Skin epidermis (tissue), 12 donors: ENCODE results near the gene TBC1D16.
A peak's percentile ranks its signal among the peaks of the same experiment; 100 is the strongest.

Experiments
- H3K27ac ChIP-seq, 21 experiments: fragments of 200-600 bp; sonication (generic) in 11 of 21; one replicate each; pipeline ENCODE4 v1.5.0; 2020; ENCODE audit warnings: mild to moderate bottlenecking in 3 of 21, inconsistent platforms in 2 of 21, moderate library complexity in 2 of 21
- H3K4me3 ChIP-seq, 7 experiments: fragments of 200-600 bp; sonication (generic) in 2 of 7; one replicate each; pipeline ENCODE4 v1.5.0; 2020; ENCODE audit warnings: inconsistent platforms in 2 of 7, mild to moderate bottlenecking in 2 of 7, moderate library complexity in 1 of 7

TBC1D16 gene

DNA sequence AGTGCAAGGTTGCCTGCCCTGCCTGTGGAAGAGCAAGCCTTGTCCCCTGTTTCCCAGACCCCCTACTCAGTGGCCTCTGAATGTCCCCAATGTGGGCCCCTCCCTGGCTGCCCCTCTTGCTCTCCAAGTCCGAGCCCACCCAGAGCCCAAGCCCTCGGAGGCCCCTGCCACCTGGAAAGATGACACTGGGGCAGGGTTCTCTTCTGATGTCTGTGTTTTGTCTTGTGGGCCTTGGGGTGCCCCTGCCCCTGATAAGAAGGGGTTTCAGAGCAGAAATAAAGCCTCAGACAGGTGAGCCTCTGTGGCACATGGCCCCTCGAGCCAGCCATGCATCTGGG, 111.1 kb downstream of the TBC1D16 start:
- Histone ChIP-seq H3K27ac (no peak overlapping the region), H3K4me3 (no peak overlapping the region)

DNA sequence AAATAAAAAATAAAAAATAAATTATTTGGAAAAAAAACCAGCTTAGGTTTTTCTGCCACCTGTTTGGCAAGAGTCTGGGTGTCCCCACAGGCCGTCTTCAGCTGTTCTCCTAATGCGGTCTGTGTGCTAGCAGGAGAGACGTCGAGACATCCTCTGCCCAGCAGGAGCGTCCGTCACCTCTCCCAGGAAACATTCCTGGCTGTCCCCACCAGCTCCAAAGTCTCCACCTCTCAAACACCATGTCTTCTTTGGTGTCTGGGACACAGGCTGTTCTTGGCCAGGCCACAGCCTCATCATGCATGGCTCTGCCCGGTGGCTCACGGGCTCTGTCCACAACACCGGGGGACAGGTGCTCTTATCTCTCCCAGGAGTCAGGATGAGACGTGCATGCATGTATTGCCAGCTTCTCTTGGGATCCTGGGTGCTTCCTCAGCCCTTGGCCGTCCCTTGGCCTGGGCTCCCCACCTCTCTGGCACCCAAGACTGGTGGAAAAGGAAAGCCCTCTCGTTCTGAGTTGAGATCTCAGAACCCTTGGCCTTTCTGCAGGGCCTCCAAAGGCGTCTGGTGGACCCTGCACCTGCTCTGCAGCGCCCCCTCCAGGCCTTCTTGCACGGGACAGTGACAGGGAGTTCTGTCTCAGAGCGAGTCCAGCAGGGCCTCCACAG, 111.6 kb downstream of the TBC1D16 start:
- no peak overlapping the region for H3K27ac ChIP-seq

DNA sequence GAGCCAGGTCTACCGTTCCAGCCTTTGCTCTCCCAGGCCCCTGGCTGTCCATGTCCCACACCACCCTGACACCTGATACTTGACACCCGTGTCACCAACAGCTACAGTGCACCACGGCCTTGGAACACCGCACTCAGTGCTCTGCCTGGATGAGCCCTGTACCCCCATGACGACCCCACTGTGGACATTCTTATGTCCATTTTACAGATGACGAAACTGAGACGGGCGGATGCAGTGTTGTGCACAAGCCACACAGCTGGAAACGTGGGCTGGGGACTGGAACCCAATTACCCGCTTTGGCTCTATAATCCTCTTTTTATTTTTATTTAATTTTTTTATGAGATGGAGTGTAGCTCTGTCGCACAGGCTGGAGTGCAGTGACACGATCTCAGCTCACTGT, 112.9 kb downstream of the TBC1D16 start:
- H3K27ac ChIP-seq, result no peak overlapping the region
- H3K4me3 ChIP-seq, result no peak overlapping the region

More for the DNA sequence above, 111.6 kb downstream of the TBC1D16 start:
- H3K4me3 ChIP-seq, result no peak overlapping the region

DNA sequence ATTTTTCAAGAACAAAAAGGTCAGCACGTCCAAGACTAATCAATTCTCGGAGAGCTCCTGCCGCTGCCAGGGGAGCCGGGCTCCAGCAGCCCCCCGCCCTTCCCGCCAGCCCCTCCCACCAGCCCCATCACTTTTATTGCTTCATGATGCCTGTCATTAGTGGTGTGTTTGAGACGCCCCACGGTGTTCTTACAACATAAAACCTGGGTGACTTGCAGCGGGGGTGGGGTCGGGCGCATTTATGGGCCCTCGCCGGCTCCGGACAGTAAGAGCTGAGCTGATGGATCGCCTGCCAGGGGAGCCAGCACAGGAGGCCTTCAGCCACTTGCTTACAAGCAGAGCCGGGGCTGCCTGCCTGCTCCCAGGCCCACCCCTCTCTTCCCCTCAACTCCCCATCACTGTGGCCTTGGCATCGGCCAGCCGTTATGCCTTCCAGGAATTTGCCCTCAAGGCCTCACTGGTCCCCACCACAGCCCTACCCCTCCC, 113.5 kb downstream of the TBC1D16 start:
- H3K4me3 ChIP-seq, result no peak overlapping the region
- H3K27ac ChIP-seq, result no peak overlapping the region

DNA sequence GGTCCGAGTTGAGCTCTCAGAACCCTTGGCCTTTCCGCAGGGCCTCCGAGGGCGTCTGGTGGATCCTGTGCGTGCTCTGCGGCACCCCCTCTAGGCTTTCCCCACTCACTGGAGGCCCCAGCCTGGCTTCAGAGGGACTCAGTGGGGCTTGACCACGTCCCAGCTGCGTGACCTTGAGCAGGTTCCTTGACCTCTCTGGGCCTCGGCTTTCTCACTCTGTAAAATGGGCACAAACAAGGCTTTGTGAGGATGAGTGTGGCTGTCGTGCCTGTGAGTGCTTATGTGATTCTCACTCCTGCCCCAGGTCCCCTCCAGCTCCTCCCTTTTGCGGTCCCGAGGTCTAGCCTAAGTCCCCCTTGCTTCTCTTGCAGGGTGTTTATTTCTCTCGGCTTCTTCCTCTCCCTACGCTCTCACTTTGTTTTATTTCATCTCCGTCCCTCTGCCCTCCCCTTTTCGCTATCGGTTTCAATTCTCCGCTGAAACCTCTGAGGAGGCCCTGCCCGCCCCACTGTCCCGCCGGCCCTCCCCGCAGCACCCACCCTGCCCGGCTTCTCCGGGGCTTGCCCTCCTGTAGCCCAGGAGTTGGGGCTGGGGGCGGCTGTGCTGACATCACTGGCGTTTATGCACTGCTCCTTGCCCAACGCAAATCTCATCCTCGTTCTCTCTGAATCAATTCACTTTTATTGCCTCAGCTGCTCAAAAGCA, 114.1 kb downstream of the TBC1D16 start:
- no peak overlapping the region for H3K27ac ChIP-seq

GRCh38 chr17:79920751-79921410, 114.8 kb downstream of the TBC1D16 start:
- no peak overlapping the region for H3K4me3 ChIP-seq
- H3K27ac ChIP-seq, result no peak overlapping the region

More for the DNA sequence above, 114.1 kb downstream of the TBC1D16 start:
- H3K4me3 ChIP-seq, result no peak overlapping the region

DNA sequence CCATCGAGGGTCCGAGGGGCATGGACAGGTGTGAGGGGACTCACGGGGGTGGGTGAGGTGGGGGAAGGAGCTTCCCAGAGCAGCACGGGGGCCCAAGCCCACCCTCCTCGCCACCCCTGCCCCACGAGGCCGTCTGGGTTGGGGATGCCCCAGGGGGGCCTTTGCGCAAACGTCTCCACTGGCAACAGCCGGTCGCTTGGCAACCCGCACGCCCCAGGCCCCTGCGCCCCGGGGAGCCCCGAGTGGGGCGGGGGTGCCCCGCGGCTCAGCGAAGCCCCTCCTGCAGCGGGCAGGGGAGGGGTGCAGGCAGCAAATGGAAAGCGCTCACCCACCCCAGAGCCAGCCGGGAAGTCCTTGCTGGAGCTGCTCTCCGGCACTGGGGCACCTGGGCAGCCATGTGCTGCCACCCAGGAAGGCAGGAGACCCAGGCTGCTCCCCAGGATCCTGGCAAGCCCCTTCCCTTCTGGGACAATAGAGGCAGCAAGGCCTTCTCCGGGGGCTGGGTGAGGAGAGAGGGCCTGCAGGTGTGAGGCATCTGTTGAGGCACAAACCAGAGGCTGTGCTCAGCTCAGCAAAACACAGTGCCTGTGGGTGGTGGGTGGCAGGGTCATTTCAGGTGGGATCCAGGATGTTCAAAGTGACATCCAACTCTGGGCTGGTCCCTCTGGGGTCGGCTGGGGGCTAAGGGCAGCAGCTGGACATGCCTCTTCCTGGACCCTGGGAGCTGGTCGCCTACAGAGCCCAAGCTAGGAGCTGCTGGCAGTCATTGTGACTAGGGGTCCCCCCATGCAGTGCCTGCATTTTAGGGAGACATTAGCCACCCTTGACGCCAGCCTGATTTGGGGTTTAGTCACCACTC, 115.6 kb downstream of the TBC1D16 start:
- Histone ChIP-seq H3K4me3 (peak overlapping the region in 1 of 7 experiments; percentile 8), H3K27ac (peak overlapping the region in 1 of 21 experiments; percentile 48)

GRCh38 chr17:79919164-79919585, 116.5 kb downstream of the TBC1D16 start:
- Histone ChIP-seq H3K27ac (peak overlapping the region in 1 of 21 experiments; percentile 48), H3K4me3 (no peak overlapping the region)

DNA sequence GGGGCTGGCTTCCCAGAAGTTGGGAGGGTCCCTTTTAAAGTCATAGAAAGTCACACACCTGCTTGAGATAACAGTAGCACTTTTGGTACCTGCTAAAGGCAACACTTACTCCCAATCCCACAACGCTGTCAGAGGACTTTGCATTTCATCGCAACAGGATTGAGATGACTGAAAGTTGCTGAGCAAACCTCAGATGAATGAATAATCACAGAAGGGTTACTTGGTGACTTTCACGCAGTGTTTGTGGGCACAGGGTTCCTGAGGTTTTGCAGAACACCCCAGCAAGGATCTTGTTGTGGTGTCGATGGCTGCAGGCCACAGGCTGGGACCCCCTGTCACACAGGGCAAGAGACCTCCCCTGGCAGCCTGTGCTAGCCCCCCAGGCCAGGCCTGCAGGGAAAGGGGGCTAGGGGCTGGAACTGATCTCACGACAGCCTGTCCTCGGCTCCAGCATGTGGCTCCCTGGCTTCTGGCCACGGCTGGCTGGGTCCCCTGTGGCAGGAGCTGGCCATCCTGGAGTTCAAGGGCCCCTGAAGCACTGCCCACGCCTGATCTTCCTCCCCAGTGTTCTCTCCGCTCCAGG, 117.0 kb downstream of the TBC1D16 start:
- H3K4me3 ChIP-seq, result no peak overlapping the region
- peak overlapping the region in 1 of 21 experiments; percentile 21 for H3K27ac ChIP-seq

DNA sequence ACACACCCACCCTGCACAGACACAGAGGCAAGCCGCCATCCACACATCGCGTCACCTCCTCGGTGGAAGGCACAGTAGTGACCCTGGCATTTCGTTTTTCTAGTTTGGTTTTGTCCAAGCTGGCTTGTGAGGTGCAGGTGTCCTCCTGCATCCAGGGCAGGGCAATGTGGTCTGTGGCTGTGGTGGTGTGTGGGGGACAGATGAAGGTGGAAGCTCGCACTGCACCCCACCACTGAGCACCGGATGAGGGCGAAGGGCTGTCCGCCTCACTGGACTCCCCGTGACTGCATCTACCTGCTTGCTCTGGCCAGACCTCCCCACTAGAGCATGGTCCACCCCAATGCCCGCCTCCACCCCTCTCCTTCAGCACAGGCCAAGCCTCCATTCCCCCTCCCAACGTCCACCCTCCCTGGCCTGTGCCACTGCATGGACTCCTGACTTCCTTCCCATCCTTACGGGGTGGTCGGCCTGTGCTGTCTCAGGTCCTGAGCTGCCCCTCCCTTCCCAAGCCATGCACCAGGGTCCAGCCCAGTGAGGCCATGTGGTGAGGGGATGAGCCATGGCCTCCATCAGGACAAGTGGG, 117.7 kb downstream of the TBC1D16 start:
- Histone ChIP-seq H3K27ac (no peak overlapping the region), H3K4me3 (no peak overlapping the region)

- no peak overlapping the region for H3K27ac ChIP-seq
- no peak overlapping the region for H3K4me3 ChIP-seq
These were observed 118.4 kb downstream of the TBC1D16 start for GRCh38 chr17:79916991-79917901.

GRCh38 chr17:79916506-79916905, 119.2 kb downstream of the TBC1D16 start:
- Histone ChIP-seq H3K27ac (no peak overlapping the region), H3K4me3 (no peak overlapping the region)

DNA sequence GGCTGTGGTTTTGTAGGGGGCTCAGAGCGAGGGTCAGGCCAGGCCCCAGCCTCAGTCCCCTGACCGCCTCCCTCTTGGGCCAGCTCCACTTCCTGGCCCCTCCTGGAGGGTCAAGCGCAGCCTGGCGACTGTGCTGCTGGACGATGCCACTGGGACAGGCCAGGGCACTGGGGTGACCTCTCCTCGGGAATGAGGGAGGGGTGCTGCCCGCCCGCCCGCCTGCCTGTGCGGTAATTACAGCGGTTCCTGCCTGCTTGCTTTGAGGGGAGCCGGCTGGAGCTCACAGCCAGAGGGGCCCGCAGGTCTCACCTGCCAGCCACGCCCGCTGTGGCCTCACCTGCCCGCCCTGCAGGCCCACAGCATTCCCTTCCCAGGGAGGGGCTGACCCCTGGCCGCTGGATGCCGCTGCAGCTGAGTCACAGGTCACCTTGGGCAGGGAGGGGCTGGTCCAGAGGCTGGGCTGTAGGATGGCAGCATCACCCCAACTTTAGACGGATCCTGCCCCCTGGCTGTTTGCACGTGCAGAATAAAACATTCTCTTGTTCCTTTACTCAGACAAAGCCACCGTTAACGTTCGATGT, 119.7 kb downstream of the TBC1D16 start:
- Histone ChIP-seq H3K27ac (no peak overlapping the region), H3K4me3 (no peak overlapping the region)

GRCh38 chr17:79914813-79915740, 120.6 kb downstream of the TBC1D16 start:
- Histone ChIP-seq H3K27ac (no peak overlapping the region), H3K4me3 (no peak overlapping the region)

DNA sequence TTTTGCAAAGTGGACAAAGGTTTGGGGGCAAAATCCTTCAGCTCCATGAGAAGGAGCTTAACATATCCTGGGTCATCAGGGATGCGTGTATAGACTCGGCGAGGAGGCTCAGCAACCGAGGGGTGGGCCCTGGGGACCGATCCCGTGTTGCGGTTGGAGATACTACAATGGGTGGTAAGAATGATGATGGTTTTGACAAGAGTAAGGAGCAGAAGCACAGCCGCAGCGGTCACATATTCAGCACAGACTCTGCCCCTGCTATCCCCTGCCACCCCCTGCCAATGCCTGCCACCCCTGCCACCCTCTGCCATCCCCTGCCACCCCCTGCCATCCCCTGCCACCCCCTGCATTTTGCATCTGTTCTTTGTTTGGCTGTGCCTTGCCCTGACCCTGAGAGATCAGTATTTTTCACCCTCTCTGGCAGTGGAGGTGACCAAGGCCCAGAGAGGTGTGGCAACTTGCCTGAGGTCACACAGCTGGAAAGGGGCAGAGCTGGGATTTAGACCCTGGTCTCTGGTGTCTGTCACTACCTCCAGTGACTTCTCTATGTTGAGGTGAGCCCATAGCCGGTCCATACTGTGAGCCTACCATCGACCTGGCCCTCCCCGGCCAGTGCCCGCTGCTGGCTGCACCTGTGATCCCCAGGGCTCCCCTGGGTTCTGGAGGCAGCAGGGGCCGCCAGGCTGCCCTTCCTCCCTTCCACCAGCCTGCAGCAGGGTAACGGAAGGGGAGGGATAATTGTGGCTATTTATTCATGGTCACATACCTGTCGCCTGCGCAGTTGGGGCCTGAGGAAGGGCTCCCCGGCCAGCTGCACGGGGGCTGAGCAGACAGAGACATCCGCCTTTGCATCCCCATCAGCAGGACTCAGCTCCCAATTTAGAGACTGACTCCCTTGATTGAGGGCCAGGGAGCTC, 121.5 kb downstream of the TBC1D16 start:
- Histone ChIP-seq H3K4me3 (no peak overlapping the region), H3K27ac (no peak overlapping the region)

DNA sequence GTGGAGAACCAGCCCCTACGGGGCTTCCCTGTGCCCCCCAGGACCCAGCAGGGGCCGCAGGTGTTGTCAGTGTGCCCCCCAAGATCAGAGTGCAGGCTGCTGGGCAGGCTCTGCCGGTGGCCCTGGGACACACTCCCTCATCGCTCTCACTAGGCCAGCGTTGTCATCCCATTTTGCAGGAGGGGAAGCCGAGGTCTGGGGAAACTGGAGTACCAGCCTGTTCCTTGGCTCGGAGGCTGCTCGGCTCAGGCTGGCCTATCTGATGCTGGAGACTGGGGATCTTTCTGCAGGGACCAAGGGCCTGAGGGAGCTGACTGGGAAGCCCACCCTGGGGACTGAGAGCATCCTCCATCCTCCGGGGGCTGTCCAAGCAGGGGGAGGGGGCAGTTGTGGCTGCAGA, 122.2 kb downstream of the TBC1D16 start:
- no peak overlapping the region for H3K4me3 ChIP-seq
- no peak overlapping the region for H3K27ac ChIP-seq
